Measurements from ENCODE around the gene SLC3A2. TPM values are rescaled to one million over a fixed set of nuclear protein-coding genes. Genes with fewer than 3 reads are reported as not detected.

SLC3A2 gene
- total RNA-seq, 2 experiments from 2014 or later, result 289 to 321 TPM

GRCh38 chr11:62931499-62932278 lies 51.0 kb downstream of the SLC3A2 start:
- H3K9me3 ChIP-seq (ENCODE audit: low read length), result no peaks in the 10 kb centered on the region
- H3K27ac ChIP-seq (ENCODE audit: low read depth, low read length, poor library complexity, severe bottlenecking), result no peak overlapping the region
- no peaks in the 10 kb centered on the region for H3K79me2 ChIP-seq (ENCODE audit: insufficient read depth, low read depth, low read length)
- H4K20me1 ChIP-seq (ENCODE audit: insufficient read depth, low read length), result no peaks in the 10 kb centered on the region
- ChIA-PET CTCF (ENCODE audit: unreplicated experiment) (no interaction called here), POLR2A (interaction anchor here (0.7 to 0.9 kb wide), 2 partner anchors 18 to 1533 kb away, joined by 3 read pairs; no protein-coding TSS in a partner anchor)
- no peaks in the 10 kb centered on the region for H3K9me2 ChIP-seq (ENCODE audit: insufficient read depth, low read length)
- no peaks in the 10 kb centered on the region for H3K36me3 ChIP-seq (ENCODE audit: insufficient read depth, low read length)
- intact Hi-C loops (cut with micrococcal nuclease; ENCODE audit: unreplicated experiment), result no loop called here
- H2AFZ ChIP-seq (ENCODE audit: low read length), result no peak overlapping the region
- TF ChIP-seq EZH2phosphoT487 (IDR thresholded peaks at IDR 0.05; ENCODE audit: borderline replicate concordance, low read depth, low read length) (no peak), CTCF (conservative IDR thresholded peaks at IDR 0.05; ENCODE audit: low read length) (no peak)
- no peak for DNase-seq (ENCODE audit: low spot score)
- no TSS peak for BruUV-seq (replicated peaks)
- H3K4me1 ChIP-seq (ENCODE audit: insufficient read depth, low read length, poor library complexity, severe bottlenecking), result no peaks in the 10 kb centered on the region
- H3K4me3 ChIP-seq (ENCODE audit: low read depth, low read length, poor library complexity, severe bottlenecking), result no peak overlapping the region
- no peak overlapping the region for H3K4me2 ChIP-seq (ENCODE audit: low read length)

- no peak overlapping the region for H3K4me2 ChIP-seq (ENCODE audit: low read length)
- H3K4me3 ChIP-seq (ENCODE audit: low read depth, low read length, poor library complexity, severe bottlenecking), result no peak overlapping the region
- ChIA-PET POLR2A (no interaction called here), CTCF (ENCODE audit: unreplicated experiment) (no interaction called here)
- no peaks in the 10 kb centered on the region for H3K79me2 ChIP-seq (ENCODE audit: insufficient read depth, low read depth, low read length)
- no TSS peak for BruUV-seq (replicated peaks)
- no peak for DNase-seq (ENCODE audit: low spot score)
- H3K4me1 ChIP-seq (ENCODE audit: insufficient read depth, low read length, poor library complexity, severe bottlenecking), result no peaks in the 10 kb centered on the region
- H4K20me1 ChIP-seq (ENCODE audit: insufficient read depth, low read length), result no peaks in the 10 kb centered on the region
- TF ChIP-seq CTCF (conservative IDR thresholded peaks at IDR 0.05; ENCODE audit: low read length) (no peak), EZH2phosphoT487 (IDR thresholded peaks at IDR 0.05; ENCODE audit: borderline replicate concordance, low read depth, low read length) (no peak)
- H3K9me2 ChIP-seq (ENCODE audit: insufficient read depth, low read length), result no peaks in the 10 kb centered on the region
- intact Hi-C loops (cut with micrococcal nuclease; ENCODE audit: unreplicated experiment), result no loop called here
- H3K27ac ChIP-seq (ENCODE audit: low read depth, low read length, poor library complexity, severe bottlenecking), result no peak overlapping the region
- H3K9me3 ChIP-seq (ENCODE audit: low read length), result no peaks in the 10 kb centered on the region
- H3K36me3 ChIP-seq (ENCODE audit: insufficient read depth, low read length), result no peaks in the 10 kb centered on the region
- H2AFZ ChIP-seq (ENCODE audit: low read length), result no peak overlapping the region
Measured at GRCh38 chr11:62933285-62933684, 52.6 kb downstream of the SLC3A2 start.

GRCh38 chr11:62933750-62934495 lies 53.2 kb downstream of the SLC3A2 start:
- no peaks in the 10 kb centered on the region for H3K9me2 ChIP-seq (ENCODE audit: insufficient read depth, low read length)
- DNase-seq (ENCODE audit: low spot score), result no peak
- no TSS peak for BruUV-seq (replicated peaks)
- H4K20me1 ChIP-seq (ENCODE audit: insufficient read depth, low read length), result no peaks in the 10 kb centered on the region
- intact Hi-C loops (cut with micrococcal nuclease; ENCODE audit: unreplicated experiment), result no loop called here
- no peak for TF ChIP-seq CTCF (conservative IDR thresholded peaks at IDR 0.05; ENCODE audit: low read length)
- H3K27ac ChIP-seq (ENCODE audit: low read depth, low read length, poor library complexity, severe bottlenecking), result no peak overlapping the region
- no peak overlapping the region for H3K4me2 ChIP-seq (ENCODE audit: low read length)
- ChIA-PET POLR2A (no interaction called here), CTCF (ENCODE audit: unreplicated experiment) (no interaction called here)
- H3K79me2 ChIP-seq (ENCODE audit: insufficient read depth, low read depth, low read length), result no peaks in the 10 kb centered on the region
- H3K4me1 ChIP-seq (ENCODE audit: insufficient read depth, low read length, poor library complexity, severe bottlenecking), result no peaks in the 10 kb centered on the region
- H3K4me3 ChIP-seq (ENCODE audit: low read depth, low read length, poor library complexity, severe bottlenecking), result no peak overlapping the region
- no peak overlapping the region for H2AFZ ChIP-seq (ENCODE audit: low read length)
- H3K9me3 ChIP-seq (ENCODE audit: low read length), result no peaks in the 10 kb centered on the region
- H3K36me3 ChIP-seq (ENCODE audit: insufficient read depth, low read length), result no peaks in the 10 kb centered on the region
